Measurements from ENCODE around the gene TANGO6. TPM values are rescaled to one million over a fixed set of nuclear protein-coding genes. Genes with fewer than 3 reads are reported as not detected.
"Not testable (repeated sequence)": the region's sequence is repeated elsewhere in the genome, so short reads cannot be mapped to it uniquely, and the experiment has no call there.

TANGO6 gene
- total and polyA plus RNA-seq, 2 donors from 2014 or later: 4.5 to 20.6 TPM

- no peak for TF ChIP-seq CTCF (IDR thresholded peaks at IDR 0.05; ENCODE audit: borderline replicate concordance, extremely low read depth, insufficient read depth)
- no peak for DNase-seq
- H3K27me3 ChIP-seq (ENCODE audit: control insufficient read depth, insufficient read depth, low read length): no peaks in the 10 kb centered on the region
- no peaks in the 10 kb centered on the region for H3K36me3 ChIP-seq (ENCODE audit: control insufficient read depth in 2 of 3, insufficient read depth in 3 of 3, low read length in 3 of 3)
- intact Hi-C loops (cut with DNase I): no loop called here
- peaks cover 0 to 2% (median 0%) of the 10 kb centered on the region in 3 donors for H3K4me1 ChIP-seq (ENCODE audit: control insufficient read depth in 2 of 3, insufficient read depth in 2 of 3, low read depth in 1 of 3, low read length in 3 of 3)
- H3K9ac ChIP-seq (ENCODE audit: low read length in 3 of 3): no peak overlapping the region
- H3K4me3 ChIP-seq (ENCODE audit: low read length in 3 of 3): no peak overlapping the region
- H3K9me3 ChIP-seq (ENCODE audit: control insufficient read depth in 2 of 3, insufficient read depth in 1 of 3, low read length in 3 of 3): no peaks in the 10 kb centered on the region
- no peak overlapping the region for H3K27ac ChIP-seq (ENCODE audit: low read depth in 2 of 2, low read length in 2 of 2)
- no peak for FAIRE-seq
These were observed 212.6 kb downstream of the TANGO6 start for GRCh38 chr16:69055980-69056379.

GRCh38 chr16:69056421-69056820 is 213.1 kb downstream of the TANGO6 start:
- Histone ChIP-seq H3K4me3 (ENCODE audit: low read length in 3 of 3) (no peak overlapping the region), H3K27me3 (ENCODE audit: control insufficient read depth, insufficient read depth, low read length) (no peaks in the 10 kb centered on the region), H3K36me3 (ENCODE audit: control insufficient read depth in 2 of 3, insufficient read depth in 3 of 3, low read length in 3 of 3) (no peaks in the 10 kb centered on the region), H3K9me3 (ENCODE audit: control insufficient read depth in 2 of 3, insufficient read depth in 1 of 3, low read length in 3 of 3) (no peaks in the 10 kb centered on the region), H3K27ac (ENCODE audit: low read depth in 2 of 2, low read length in 2 of 2) (no peak overlapping the region), H3K9ac (ENCODE audit: low read length in 3 of 3) (no peak overlapping the region), H3K4me1 (ENCODE audit: control insufficient read depth in 2 of 3, insufficient read depth in 2 of 3, low read depth in 1 of 3, low read length in 3 of 3) (peaks cover 0 to 2% (median 0%) of the 10 kb centered on the region in 3 donors)
- intact Hi-C loops (cut with DNase I): no loop called here
- FAIRE-seq (no peak), DNase-seq (no peak)
- no peak for TF ChIP-seq CTCF (IDR thresholded peaks at IDR 0.05; ENCODE audit: borderline replicate concordance, extremely low read depth, insufficient read depth)

- no peak for TF ChIP-seq CTCF (IDR thresholded peaks at IDR 0.05; ENCODE audit: borderline replicate concordance, extremely low read depth, insufficient read depth)
- intact Hi-C loops (cut with DNase I): no loop called here
- H3K9me3 ChIP-seq (ENCODE audit: control insufficient read depth in 2 of 3, insufficient read depth in 1 of 3, low read length in 3 of 3): no peaks in the 10 kb centered on the region
- no peak overlapping the region for H3K4me3 ChIP-seq (ENCODE audit: low read length in 3 of 3)
- DNase-seq: no peak
- H3K27ac ChIP-seq (ENCODE audit: low read depth in 2 of 2, low read length in 2 of 2): no peak overlapping the region
- peaks cover 0 to 2% (median 0%) of the 10 kb centered on the region in 3 donors for H3K4me1 ChIP-seq (ENCODE audit: control insufficient read depth in 2 of 3, insufficient read depth in 2 of 3, low read depth in 1 of 3, low read length in 3 of 3)
- no peaks in the 10 kb centered on the region for H3K36me3 ChIP-seq (ENCODE audit: control insufficient read depth in 2 of 3, insufficient read depth in 3 of 3, low read length in 3 of 3)
- no peak overlapping the region for H3K9ac ChIP-seq (ENCODE audit: low read length in 3 of 3)
- H3K27me3 ChIP-seq (ENCODE audit: control insufficient read depth, insufficient read depth, low read length): no peaks in the 10 kb centered on the region
- FAIRE-seq: no peak
These were observed 214.4 kb downstream of the TANGO6 start for GRCh38 chr16:69057400-69058378.

- H3K36me3 ChIP-seq (ENCODE audit: control insufficient read depth in 2 of 3, insufficient read depth in 3 of 3, low read length in 3 of 3); DNase-seq; FAIRE-seq; intact Hi-C loops (cut with DNase I); H3K9ac ChIP-seq (ENCODE audit: low read length in 3 of 3); H3K27me3 ChIP-seq (ENCODE audit: control insufficient read depth, insufficient read depth, low read length); H3K4me1 ChIP-seq (ENCODE audit: control insufficient read depth in 2 of 3, insufficient read depth in 2 of 3, low read depth in 1 of 3, low read length in 3 of 3); H3K4me3 ChIP-seq (ENCODE audit: low read length in 3 of 3); H3K27ac ChIP-seq (ENCODE audit: low read depth in 2 of 2, low read length in 2 of 2); H3K9me3 ChIP-seq (ENCODE audit: control insufficient read depth in 2 of 3, insufficient read depth in 1 of 3, low read length in 3 of 3): not testable (repeated sequence)
These were observed 220.2 kb downstream of the TANGO6 start for GRCh38 chr16:69063491-69063890.
